AG04450 (cell line): Measurements from ENCODE around the gene ROBO4. TPM values are rescaled to one million over a fixed set of nuclear protein-coding genes. Genes with fewer than 3 reads are reported as not detected.

ENCODE experiments used
- CTCF ChIA-PET: fragments of 300-600, 350-600 bp; formaldehyde crosslinking; extraction: SDS; loops from one replicate; lab custom pipeline; 2022; ENCODE audit warnings: antibody characterized with exemption, inconsistent platforms; lab: Charles Lee
- POLR2A ChIA-PET: fragments of 350-600 bp; formaldehyde crosslinking; extraction: SDS; loops from one replicate; lab custom pipeline; 2021; ENCODE audit warnings: antibody characterized with exemption, inconsistent platforms; lab: Yijun Ruan, JAX
- DNase-seq: peaks from one replicate; pipeline ENCODE4 v3.0.0-alpha.2; 2011; ENCODE audit warnings: low read depth, low spot score
- H3K27ac ChIP-seq: one replicate; pipeline ENCODE4 v1.5.1; 2012; ENCODE audit warnings: low read depth, low read length, control low read depth
- H3K27me3 ChIP-seq: one replicate; pipeline ENCODE4 v1.6.0; 2012; ENCODE audit warnings: low read length; ENCODE audit not compliant: control insufficient read depth, insufficient read depth
- H3K4me3 ChIP-seq: 2 replicates; pipeline ENCODE4 v1.5.1; 2011; ENCODE audit warnings: mild to moderate bottlenecking, low read depth, low read length, control low read depth
- H3K9me3 ChIP-seq: 2 replicates; pipeline ENCODE4 v1.5.1; 2012; ENCODE audit warnings: low read length; ENCODE audit not compliant: control insufficient read depth, insufficient read depth
- polyA plus RNA-seq: library from polyadenylated mRNA; depleted of rRNA; stranded (reverse); fragments of >200 nt; gene quantifications from 2 replicates; pipeline ENCODE4 v1.2.3, GENCODE V29; 2011
- TF ChIP-seq, protein P1 (sequence below): IDR thresholded peaks from 2 replicates; pipeline ENCODE4 v1.5.1; 2011; ENCODE audit warnings: low read depth, low read length, control low read depth, inconsistent platforms

The ROBO4 gene
- polyA plus RNA-seq, 1 experiment: 0.40 TPM

GRCh38 chr11:124938206-124938765 is 40.6 kb upstream of the ROBO4 start:
- TF ChIP-seq, protein P1, sequence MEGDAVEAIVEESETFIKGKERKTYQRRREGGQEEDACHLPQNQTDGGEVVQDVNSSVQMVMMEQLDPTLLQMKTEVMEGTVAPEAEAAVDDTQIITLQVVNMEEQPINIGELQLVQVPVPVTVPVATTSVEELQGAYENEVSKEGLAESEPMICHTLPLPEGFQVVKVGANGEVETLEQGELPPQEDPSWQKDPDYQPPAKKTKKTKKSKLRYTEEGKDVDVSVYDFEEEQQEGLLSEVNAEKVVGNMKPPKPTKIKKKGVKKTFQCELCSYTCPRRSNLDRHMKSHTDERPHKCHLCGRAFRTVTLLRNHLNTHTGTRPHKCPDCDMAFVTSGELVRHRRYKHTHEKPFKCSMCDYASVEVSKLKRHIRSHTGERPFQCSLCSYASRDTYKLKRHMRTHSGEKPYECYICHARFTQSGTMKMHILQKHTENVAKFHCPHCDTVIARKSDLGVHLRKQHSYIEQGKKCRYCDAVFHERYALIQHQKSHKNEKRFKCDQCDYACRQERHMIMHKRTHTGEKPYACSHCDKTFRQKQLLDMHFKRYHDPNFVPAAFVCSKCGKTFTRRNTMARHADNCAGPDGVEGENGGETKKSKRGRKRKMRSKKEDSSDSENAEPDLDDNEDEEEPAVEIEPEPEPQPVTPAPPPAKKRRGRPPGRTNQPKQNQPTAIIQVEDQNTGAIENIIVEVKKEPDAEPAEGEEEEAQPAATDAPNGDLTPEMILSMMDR: no peak
- Histone ChIP-seq H3K27ac (peak overlapping the region; percentile 21), H3K9me3 (no peaks in the 10 kb centered on the region), H3K4me3 (no peak overlapping the region), H3K27me3 (no peaks in the 10 kb centered on the region)
- CTCF ChIA-PET: interaction anchor here (1.1 to 1.9 kb wide), 3 partner anchors 62 to 227 kb away, joined by 3 to 9 read pairs (median 4); no protein-coding TSS in a partner anchor
- POLR2A ChIA-PET: interaction anchor here (1.6 kb wide), 1 partner anchor 62 kb away, joined by 5 read pairs; no protein-coding TSS in a partner anchor
- DNase-seq: no peak

DNA sequence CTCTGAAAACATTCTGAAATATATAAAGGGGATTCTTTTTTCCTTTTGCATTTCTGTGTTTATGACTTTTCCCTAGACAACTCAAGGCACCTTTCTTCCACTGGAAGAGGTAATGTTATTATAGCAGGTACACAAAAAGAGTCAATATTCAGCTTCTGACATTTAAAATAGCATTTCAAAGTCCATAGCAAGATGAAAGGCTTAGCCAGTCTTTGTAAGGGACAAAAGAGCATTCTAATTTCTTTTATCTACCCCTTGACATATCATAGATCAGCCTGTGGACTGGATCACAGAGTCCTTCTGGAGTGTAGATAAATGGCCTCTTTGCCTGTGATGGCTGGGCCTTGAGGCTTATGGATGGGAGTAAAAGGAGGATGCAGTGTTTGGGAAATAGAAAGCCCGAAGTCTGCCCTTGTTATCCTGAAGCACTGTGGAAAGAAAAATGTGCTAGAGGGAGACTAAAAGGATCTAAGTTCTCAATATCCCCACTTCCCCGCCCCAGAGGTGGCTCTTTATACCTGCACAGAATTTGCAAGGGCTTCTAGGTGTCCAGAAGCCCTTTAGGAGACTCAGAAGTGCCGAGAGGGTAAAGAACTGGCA is 39.8 kb upstream of the ROBO4 start:
- Histone ChIP-seq H3K4me3 (no peak overlapping the region), H3K27ac (peak overlapping the region; percentile 3), H3K27me3 (no peaks in the 10 kb centered on the region), H3K9me3 (no peaks in the 10 kb centered on the region)
- TF ChIP-seq, protein P1: no peak
- POLR2A ChIA-PET: interaction anchor here (1.6 kb wide), 1 partner anchor 61 kb away, joined by 5 read pairs; no protein-coding TSS in a partner anchor
- CTCF ChIA-PET: interaction anchor here (1.0 to 4.3 kb wide), 4 partner anchors 13 to 515 kb away, joined by 3 to 32 read pairs (median 4); no protein-coding TSS in a partner anchor
- no peak for DNase-seq

- CTCF ChIA-PET: interaction anchor here (0.6 to 4.3 kb wide), 11 partner anchors 8 to 517 kb away, joined by 3 to 32 read pairs (median 4); partner anchors contain the start of gene CCDC15
- H3K27ac ChIP-seq: peak within 1 kb of the TSS; percentile 94
Observed at GRCh38 chr11:124935548-124936514, 38.2 kb upstream of the ROBO4 start, which contains the start of gene HEPACAM. Gene HEPACAM, minus strand, starts transcription at chr11:124936047. Its CDS starts 41 bp downstream, at chr11:124936006.

DNA sequence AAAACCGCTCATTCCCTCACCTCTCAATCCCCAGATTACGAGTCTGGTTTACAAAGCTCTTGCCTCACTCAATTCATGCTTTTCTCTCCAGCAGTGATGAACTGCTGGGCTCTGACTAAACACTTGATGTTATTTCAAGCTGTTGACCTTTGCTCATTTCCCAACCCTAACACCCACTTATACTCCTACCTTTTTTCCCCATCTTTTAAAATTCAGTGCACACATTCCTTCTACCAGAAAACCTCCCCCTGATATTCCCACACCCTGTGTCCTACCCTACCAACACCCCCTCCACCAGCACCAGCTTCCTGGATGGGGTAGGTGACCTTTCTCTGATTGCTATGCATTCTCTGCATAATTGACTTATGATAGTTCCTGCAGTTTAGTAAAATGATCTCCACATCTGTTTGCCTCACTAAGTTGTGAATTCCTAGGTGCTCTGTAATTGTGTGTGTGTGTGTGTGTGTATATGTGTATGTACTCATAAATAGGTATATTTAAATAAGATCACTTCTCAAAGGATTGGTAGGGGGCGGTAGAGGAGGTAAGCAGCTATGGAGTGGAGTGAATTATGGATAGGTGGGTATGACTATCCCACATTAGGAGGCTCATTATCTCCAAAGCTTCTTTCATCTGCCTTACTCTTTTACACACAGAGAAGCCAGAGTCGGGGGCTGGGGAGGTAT is 37.3 kb upstream of the ROBO4 start:
- Histone ChIP-seq H3K27ac (peak overlapping the region; percentile 94), H3K27me3 (no peaks in the 10 kb centered on the region), H3K9me3 (no peaks in the 10 kb centered on the region), H3K4me3 (no peak overlapping the region; the same call in 1 of the 2 replicates)
- TF ChIP-seq, protein P1: peak; percentile 52
- peak; percentile 86 for DNase-seq
- ChIA-PET CTCF (interaction anchor here (0.7 to 4.3 kb wide), 13 partner anchors 9 to 470 kb away, joined by 3 to 32 read pairs (median 4); partner anchors contain the start of genes CCDC15 and TMEM218), POLR2A (interaction anchor here (0.8 to 2.6 kb wide), 8 partner anchors 14 to 59 kb away, joined by 3 to 22 read pairs (median 6); partner anchors contain the start of gene CCDC15)

More at GRCh38 chr11:124935548-124936514, 38.2 kb upstream of the ROBO4 start, which contains the start of gene HEPACAM:
- POLR2A ChIA-PET: interaction anchor here (0.8 to 2.6 kb wide), 7 partner anchors 18 to 59 kb away, joined by 3 to 22 read pairs (median 4); partner anchors contain the start of gene CCDC15
- TF ChIP-seq, protein P1: no peak
- Histone ChIP-seq H3K27me3 (no peaks in the 10 kb centered on the region), H3K9me3 (no peaks in the 10 kb centered on the region), H3K4me3 (no peak within 1 kb of the TSS)
- DNase-seq: no peak
